Measurements from ENCODE around the gene LTBP1.
"Not testable (repeated sequence)": the region's sequence is repeated elsewhere in the genome, so short reads cannot be mapped to it uniquely, and the experiment has no call there.

The LTBP1 gene

DNA sequence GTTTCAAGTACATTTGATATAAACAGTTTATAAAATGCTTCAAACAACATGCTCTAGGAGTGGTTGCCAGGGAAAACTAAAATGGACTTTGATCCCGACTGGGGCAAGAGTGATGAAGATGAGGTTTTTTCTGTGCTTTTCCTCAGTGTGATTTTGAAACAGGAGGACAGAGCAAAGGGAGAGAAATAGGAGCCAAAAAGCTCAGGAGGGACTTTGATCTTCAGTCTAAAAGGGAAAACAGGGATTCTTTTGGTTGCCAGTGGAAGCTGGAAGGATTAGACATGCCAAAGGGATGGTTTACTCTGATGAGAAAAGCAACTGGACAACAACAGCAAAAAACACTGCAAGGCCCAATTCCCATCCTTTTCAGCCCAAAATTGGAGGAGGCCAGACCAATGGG is 95.5 kb downstream of the LTBP1 start:
- TF ChIP-seq, protein P1, sequence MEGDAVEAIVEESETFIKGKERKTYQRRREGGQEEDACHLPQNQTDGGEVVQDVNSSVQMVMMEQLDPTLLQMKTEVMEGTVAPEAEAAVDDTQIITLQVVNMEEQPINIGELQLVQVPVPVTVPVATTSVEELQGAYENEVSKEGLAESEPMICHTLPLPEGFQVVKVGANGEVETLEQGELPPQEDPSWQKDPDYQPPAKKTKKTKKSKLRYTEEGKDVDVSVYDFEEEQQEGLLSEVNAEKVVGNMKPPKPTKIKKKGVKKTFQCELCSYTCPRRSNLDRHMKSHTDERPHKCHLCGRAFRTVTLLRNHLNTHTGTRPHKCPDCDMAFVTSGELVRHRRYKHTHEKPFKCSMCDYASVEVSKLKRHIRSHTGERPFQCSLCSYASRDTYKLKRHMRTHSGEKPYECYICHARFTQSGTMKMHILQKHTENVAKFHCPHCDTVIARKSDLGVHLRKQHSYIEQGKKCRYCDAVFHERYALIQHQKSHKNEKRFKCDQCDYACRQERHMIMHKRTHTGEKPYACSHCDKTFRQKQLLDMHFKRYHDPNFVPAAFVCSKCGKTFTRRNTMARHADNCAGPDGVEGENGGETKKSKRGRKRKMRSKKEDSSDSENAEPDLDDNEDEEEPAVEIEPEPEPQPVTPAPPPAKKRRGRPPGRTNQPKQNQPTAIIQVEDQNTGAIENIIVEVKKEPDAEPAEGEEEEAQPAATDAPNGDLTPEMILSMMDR (IDR thresholded peaks at IDR 0.05; ENCODE audit: poor library complexity, severe bottlenecking), result no peak
- no peak overlapping the region for H3K27ac ChIP-seq (ENCODE audit: poor library complexity, severe bottlenecking)
- peaks cover 6% of the 10 kb centered on the region for H3K4me1 ChIP-seq (ENCODE audit: insufficient read depth, poor library complexity, severe bottlenecking)
- H3K4me3 ChIP-seq (ENCODE audit: severe bottlenecking), result no peak overlapping the region
- ATAC-seq (ENCODE audit: low read depth) (no peak), DNase-seq (ENCODE audit: low spot score) (no peak)
- H3K27me3 ChIP-seq (ENCODE audit: insufficient read depth, poor library complexity, severe bottlenecking), result no peaks in the 10 kb centered on the region
- H3K36me3 ChIP-seq (ENCODE audit: low read depth), result no peaks in the 10 kb centered on the region
- no peaks in the 10 kb centered on the region for H3K9me3 ChIP-seq (ENCODE audit: severe bottlenecking)

DNA sequence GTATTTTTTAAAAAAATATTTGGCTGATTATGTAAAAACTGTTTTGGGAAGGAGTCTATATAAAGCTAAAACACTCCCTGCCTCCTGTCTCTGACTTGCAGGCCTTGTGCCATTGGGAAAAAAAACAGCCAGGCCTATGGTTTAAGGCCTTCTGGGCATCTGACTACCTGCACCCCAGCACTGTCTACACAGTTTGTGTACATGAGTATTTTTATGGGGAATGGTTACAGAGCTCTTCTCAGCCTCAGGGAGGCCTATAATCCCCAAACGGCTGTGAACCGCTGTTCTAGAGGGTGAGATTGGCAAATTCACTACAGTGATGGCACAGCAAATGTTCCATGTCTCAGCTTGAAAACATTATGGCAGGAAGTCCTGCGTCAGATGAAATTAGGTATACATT is 96.1 kb downstream of the LTBP1 start:
- TF ChIP-seq, protein P1 (IDR thresholded peaks at IDR 0.05; ENCODE audit: poor library complexity, severe bottlenecking), result no peak
- no peaks in the 10 kb centered on the region for H3K27me3 ChIP-seq (ENCODE audit: insufficient read depth, poor library complexity, severe bottlenecking)
- no peaks in the 10 kb centered on the region for H3K9me3 ChIP-seq (ENCODE audit: severe bottlenecking)
- ATAC-seq (ENCODE audit: low read depth) (no peak), DNase-seq (ENCODE audit: low spot score) (no peak)
- H3K4me1 ChIP-seq (ENCODE audit: insufficient read depth, poor library complexity, severe bottlenecking), result peaks cover 6% of the 10 kb centered on the region
- H3K36me3 ChIP-seq (ENCODE audit: low read depth), result no peaks in the 10 kb centered on the region
- no peak overlapping the region for H3K4me3 ChIP-seq (ENCODE audit: severe bottlenecking)
- H3K27ac ChIP-seq (ENCODE audit: poor library complexity, severe bottlenecking), result no peak overlapping the region

- no peaks in the 10 kb centered on the region for H3K27me3 ChIP-seq (ENCODE audit: insufficient read depth, poor library complexity, severe bottlenecking)
- TF ChIP-seq, protein P1 (IDR thresholded peaks at IDR 0.05; ENCODE audit: poor library complexity, severe bottlenecking), result no peak
- ATAC-seq (ENCODE audit: low read depth) (no peak), DNase-seq (ENCODE audit: low spot score) (no peak)
- H3K36me3 ChIP-seq (ENCODE audit: low read depth), result no peaks in the 10 kb centered on the region
- H3K9me3 ChIP-seq (ENCODE audit: severe bottlenecking), result no peaks in the 10 kb centered on the region
- no peak overlapping the region for H3K27ac ChIP-seq (ENCODE audit: poor library complexity, severe bottlenecking)
- peaks cover 2% of the 10 kb centered on the region for H3K4me1 ChIP-seq (ENCODE audit: insufficient read depth, poor library complexity, severe bottlenecking)
- H3K4me3 ChIP-seq (ENCODE audit: severe bottlenecking), result no peak overlapping the region
Observed at GRCh38 chr2:33047939-33048338, 101.2 kb downstream of the LTBP1 start.

- no peaks in the 10 kb centered on the region for H3K27me3 ChIP-seq (ENCODE audit: insufficient read depth, poor library complexity, severe bottlenecking)
- H3K4me1 ChIP-seq (ENCODE audit: insufficient read depth, poor library complexity, severe bottlenecking), result peaks cover 2% of the 10 kb centered on the region
- H3K9me3 ChIP-seq (ENCODE audit: severe bottlenecking), result no peaks in the 10 kb centered on the region
- H3K36me3 ChIP-seq (ENCODE audit: low read depth), result no peaks in the 10 kb centered on the region
- TF ChIP-seq, protein P1 (IDR thresholded peaks at IDR 0.05; ENCODE audit: poor library complexity, severe bottlenecking), result no peak
- no peak overlapping the region for H3K4me3 ChIP-seq (ENCODE audit: severe bottlenecking)
- H3K27ac ChIP-seq (ENCODE audit: poor library complexity, severe bottlenecking), result no peak overlapping the region
- ATAC-seq (ENCODE audit: low read depth) (no peak; the same call in 2 of the 3 replicates), DNase-seq (ENCODE audit: low spot score) (no peak)
Observed at GRCh38 chr2:33051586-33052360, 105.0 kb downstream of the LTBP1 start.

DNA sequence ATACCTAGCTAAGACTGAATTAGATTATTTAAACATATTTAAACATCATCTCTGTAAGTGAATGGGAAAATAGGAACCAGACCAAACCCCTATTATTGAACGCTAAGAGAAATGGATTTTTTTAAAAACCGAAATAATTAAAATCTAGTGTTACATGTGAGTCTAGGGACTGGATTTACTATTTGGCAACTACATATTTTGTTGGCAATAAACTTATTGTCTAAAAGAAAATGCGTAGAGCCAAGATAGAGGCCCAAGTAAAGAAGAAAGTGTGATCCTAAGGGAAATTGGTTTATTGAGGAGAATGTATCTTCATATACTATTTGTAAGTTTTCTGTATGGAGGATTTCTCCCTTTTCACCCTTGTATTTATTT is 105.6 kb downstream of the LTBP1 start:
- H3K4me1 ChIP-seq (ENCODE audit: insufficient read depth, poor library complexity, severe bottlenecking), result peaks cover 2% of the 10 kb centered on the region
- no peaks in the 10 kb centered on the region for H3K36me3 ChIP-seq (ENCODE audit: low read depth)
- no peaks in the 10 kb centered on the region for H3K27me3 ChIP-seq (ENCODE audit: insufficient read depth, poor library complexity, severe bottlenecking)
- TF ChIP-seq, protein P1 (IDR thresholded peaks at IDR 0.05; ENCODE audit: poor library complexity, severe bottlenecking), result no peak
- no peak overlapping the region for H3K4me3 ChIP-seq (ENCODE audit: severe bottlenecking)
- H3K27ac ChIP-seq (ENCODE audit: poor library complexity, severe bottlenecking), result no peak overlapping the region
- DNase-seq (ENCODE audit: low spot score) (no peak), ATAC-seq (ENCODE audit: low read depth) (no peak)
- no peaks in the 10 kb centered on the region for H3K9me3 ChIP-seq (ENCODE audit: severe bottlenecking)

DNA sequence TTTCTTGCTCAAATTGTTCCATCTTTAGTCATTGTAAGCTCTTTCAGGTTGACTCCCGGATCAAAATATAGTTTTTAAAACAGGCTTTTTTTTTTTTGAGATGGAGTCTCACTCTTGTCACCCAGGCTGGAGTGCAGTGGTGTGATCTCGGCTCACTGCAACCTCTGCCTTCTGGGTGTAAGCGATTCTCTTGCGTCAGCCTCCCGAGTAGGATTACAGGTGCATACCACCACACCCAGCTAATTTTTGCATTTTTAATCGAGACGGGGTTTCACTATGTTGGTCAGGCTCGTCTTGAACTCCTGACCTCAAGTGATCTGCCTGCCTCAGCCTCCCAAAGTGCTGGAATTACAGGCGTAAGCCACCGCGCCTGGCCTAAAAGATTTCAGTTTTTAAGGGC is 106.0 kb downstream of the LTBP1 start:
- H3K27me3 ChIP-seq (ENCODE audit: insufficient read depth, poor library complexity, severe bottlenecking); ATAC-seq (ENCODE audit: low read depth); H3K9me3 ChIP-seq (ENCODE audit: severe bottlenecking); DNase-seq (ENCODE audit: low spot score); H3K4me1 ChIP-seq (ENCODE audit: insufficient read depth, poor library complexity, severe bottlenecking); H3K27ac ChIP-seq (ENCODE audit: poor library complexity, severe bottlenecking); H3K4me3 ChIP-seq (ENCODE audit: severe bottlenecking); H3K36me3 ChIP-seq (ENCODE audit: low read depth): not testable (repeated sequence)

Data from RWPE2 (cell line).